Peyer's patch (tissue), 4 donors: ENCODE measurements around the gene FIBP.
A peak's percentile ranks its signal among the peaks of the same experiment; 100 is the strongest.

ENCODE experiments used
- CTCF ChIP-seq, 6 experiments: fragments of 450-650 bp in 4 of 6; fragments of 200-600 bp in 2 of 6; sonication (generic) in 1 of 6; IDR thresholded peaks; one replicate each; pipeline ENCODE4 v1.5.1; 2017 to 2019; ENCODE audit warnings: antibody characterized with exemption in 6 of 6, mild to moderate bottlenecking in 3 of 6, moderate library complexity in 1 of 6
- POLR2A ChIP-seq, 2 donors: fragments of 450-650 bp; IDR thresholded peaks; one replicate each; pipeline ENCODE4 v1.5.1; 2017; ENCODE audit warnings: antibody characterized with exemption in 2 of 2, mild to moderate bottlenecking in 2 of 2, moderate library complexity in 2 of 2

GRCh38 chr11:65857853-65858680, 30.2 kb downstream of the FIBP start, which contains the start of gene CFL1:
- TF ChIP-seq CTCF (IDR thresholded peaks at IDR 0.05) = peak in 2 of 6 experiments; percentile 1 to 2
- TF ChIP-seq POLR2A (IDR thresholded peaks at IDR 0.05) = peak; percentile 99 to 100
